T-helper 2 cell treated with Interferon-gamma antibody and Interleukin-4, amounts not matched to agents 100 ng/mL and 5 ng/mL, for 36 hours (primary cell): ENCODE data around the gene EPHB2. TPM values are rescaled to one million over a fixed set of nuclear protein-coding genes. Genes with fewer than 3 reads are reported as not detected.

ENCODE experiments used
- intact Hi-C: fragments of 100-400 bp; cut with micrococcal nuclease; formaldehyde crosslinking; loops from one replicate; pipeline ENCODE4 v1.15.1; 2023
- total RNA-seq: library from RNA; stranded (reverse); gene quantifications from 2 replicates; pipeline ENCODE4 v1.2.3, GENCODE V29; 2022

Gene EPHB2
- total RNA-seq, 1 donor from 2014 or later: not detected

- intact Hi-C loops: no loop called here
Measured at GRCh38 chr1:22910986-22911651, 200.5 kb downstream of the EPHB2 start.

- intact Hi-C loops: no loop called here
Measured at GRCh38 chr1:22912311-22912710, 201.7 kb downstream of the EPHB2 start.

- intact Hi-C loops: no loop called here
Measured at GRCh38 chr1:22913421-22914141, 202.9 kb downstream of the EPHB2 start.

- intact Hi-C loops: no loop called here
Measured at GRCh38 chr1:22914156-22914555, 203.5 kb downstream of the EPHB2 start.

- intact Hi-C loops: no loop called here
Measured at GRCh38 chr1:22914633-22915217, 204.1 kb downstream of the EPHB2 start.

- intact Hi-C loops: no loop called here
Measured at GRCh38 chr1:22915231-22915630, 204.6 kb downstream of the EPHB2 start.

GRCh38 chr1:22915816-22916470, 205.3 kb downstream of the EPHB2 start:
- intact Hi-C loops: no loop called here

GRCh38 chr1:22916471-22916820, 205.8 kb downstream of the EPHB2 start:
- intact Hi-C loops: no loop called here

- intact Hi-C loops: no loop called here
Measured at GRCh38 chr1:22917989-22918388, 207.3 kb downstream of the EPHB2 start.

- intact Hi-C loops: no loop called here
Measured at GRCh38 chr1:22918644-22919043, 208.0 kb downstream of the EPHB2 start.

GRCh38 chr1:22919341-22920025, 208.8 kb downstream of the EPHB2 start:
- intact Hi-C loops: no loop called here

GRCh38 chr1:22920026-22920733, 209.5 kb downstream of the EPHB2 start:
- intact Hi-C loops: no loop called here

GRCh38 chr1:22920734-22921451, 210.3 kb downstream of the EPHB2 start:
- intact Hi-C loops: no loop called here

- intact Hi-C loops: no loop called here
Measured at GRCh38 chr1:22921452-22922126, 210.9 kb downstream of the EPHB2 start.

GRCh38 chr1:22922640-22923039, 212.0 kb downstream of the EPHB2 start:
- intact Hi-C loops: no loop called here

- intact Hi-C loops: no loop called here
Measured at GRCh38 chr1:22925111-22925510, 214.5 kb downstream of the EPHB2 start.

- intact Hi-C loops: no loop called here
Measured at GRCh38 chr1:22930240-22930912, 219.7 kb downstream of the EPHB2 start.

GRCh38 chr1:22932803-22933470, 222.3 kb downstream of the EPHB2 start:
- intact Hi-C loops: no loop called here

GRCh38 chr1:22935433-22935832, 224.8 kb downstream of the EPHB2 start:
- intact Hi-C loops: no loop called here
